ENCODE data around the gene SBNO2.

SBNO2 gene

DNA sequence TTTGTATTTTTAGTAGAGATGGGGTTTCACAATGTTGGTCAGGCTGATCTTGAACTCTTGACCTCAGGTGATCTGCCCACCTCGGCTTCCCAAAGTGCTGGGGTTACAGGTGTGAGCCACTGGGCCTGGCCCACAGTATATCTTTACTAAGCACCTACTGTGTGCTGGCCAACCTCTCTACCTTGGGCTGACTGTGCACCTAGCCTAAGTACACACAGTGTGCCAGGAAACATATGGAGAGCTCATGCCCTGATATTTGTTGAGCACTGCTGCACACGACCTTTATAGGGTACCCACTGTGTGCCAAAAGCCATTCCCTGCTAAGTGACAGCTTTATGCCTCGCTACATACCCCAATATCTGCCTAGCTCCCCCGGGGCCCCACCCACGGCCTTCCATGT lies 113.4 kb downstream of the SBNO2 start:
- no peak for DNase-seq (ENCODE audit: low read depth in 2 of 2)

DNA sequence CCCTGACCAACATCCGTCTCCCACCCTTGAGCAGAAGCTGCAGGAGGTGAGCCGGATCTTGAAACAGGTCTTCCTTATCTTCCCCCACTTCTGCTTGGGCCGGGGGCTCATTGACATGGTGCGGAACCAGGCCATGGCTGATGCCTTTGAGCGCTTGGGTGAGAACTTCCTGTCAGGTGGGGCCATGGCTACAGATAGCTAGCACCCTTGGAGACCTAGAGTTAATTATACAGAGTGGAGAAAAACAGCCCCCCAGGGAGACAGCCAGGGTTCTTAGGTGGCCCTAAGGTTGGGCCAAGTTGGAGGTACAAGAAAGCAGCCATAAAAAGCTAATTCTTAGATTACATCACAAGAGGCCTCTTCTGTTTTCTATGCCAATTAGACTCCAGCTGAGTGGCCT lies 116.0 kb downstream of the SBNO2 start:
- no peak for DNase-seq (ENCODE audit: low read depth in 2 of 2)
